ENCODE data around the gene ZNF383. TPM values are rescaled to one million over a fixed set of nuclear protein-coding genes. Genes with fewer than 3 reads are reported as not detected.
A peak's percentile ranks its signal among the peaks of the same experiment; 100 is the strongest.

The ZNF383 gene
- total and polyA plus RNA-seq, 2 donors (not counting 1 experiment from before 2014, with no cell fraction given), result 7.9 to 42.2 TPM

GRCh38 chr19:37226248-37226647, 8.2 kb downstream of the ZNF383 start:
- Mint-ChIP-seq H3K4me3 (no peak overlapping the region), H3K27me3 (no peaks in the 10 kb centered on the region), H3K9me3 (ENCODE audit: insufficient read depth) (peaks cover 6% of the 10 kb centered on the region), H3K27ac (no peak overlapping the region), H3K4me1 (no peaks in the 10 kb centered on the region)
- H3K9me3 ChIP-seq (ENCODE audit: control extremely low read depth in 1 of 3, control insufficient read depth in 2 of 3, insufficient read depth in 1 of 3, low read length in 2 of 3), result peaks cover 9 to 46% (median 11%) of the 10 kb centered on the region in 3 donors
- H3K9ac ChIP-seq (ENCODE audit: low read length), result no peak overlapping the region
- CTCF ChIA-PET, result no interaction called here
- H2AFZ ChIP-seq (ENCODE audit: insufficient read depth, low read depth, low read length, poor library complexity, severe bottlenecking), result no peak overlapping the region
- TF ChIP-seq EZH2 (IDR thresholded peaks at IDR 0.05; ENCODE audit: borderline replicate concordance, insufficient read depth, low read depth, low read length, poor library complexity, severe bottlenecking), result no peak
- no peak for TF ChIP-seq CTCF (IDR thresholded peaks at IDR 0.05)
- DNase-seq (no peak), ATAC-seq (ENCODE audit: low read depth) (no peak)
- no peaks in the 10 kb centered on the region for H3K4me1 ChIP-seq (ENCODE audit: control insufficient read depth in 2 of 2, insufficient read depth in 2 of 2, low read length in 2 of 2)
- no peaks in the 10 kb centered on the region for H3K27me3 ChIP-seq (replicated peaks in 1 of 4; ENCODE audit: control extremely low read depth in 1 of 4, control insufficient read depth in 3 of 4, insufficient read depth in 4 of 4, low read length in 3 of 4)
- peaks cover 51% of the 10 kb centered on the region for H3K79me2 ChIP-seq (ENCODE audit: control insufficient read depth, insufficient read depth, low read length)
- peaks cover 17 to 47% of the 10 kb centered on the region in 2 experiments for H3K36me3 ChIP-seq (replicated peaks in 1 of 2; ENCODE audit: control extremely low read depth in 1 of 2, control insufficient read depth in 1 of 2, extremely low read depth in 1 of 2, insufficient read depth in 2 of 2, low read length in 1 of 2)
- POLR2A ChIA-PET, result interaction anchor here (0.7 kb wide), 1 partner anchor 145 kb away, joined by 5 read pairs; no protein-coding TSS in a partner anchor
- H4K20me1 ChIP-seq (ENCODE audit: control insufficient read depth, insufficient read depth, low read length, poor library complexity, severe bottlenecking), result no peaks in the 10 kb centered on the region
- H3K4me3 ChIP-seq (ENCODE audit: control extremely low read depth in 1 of 5, extremely low read depth in 1 of 5, insufficient read depth in 1 of 5, low read depth in 2 of 5, low read length in 4 of 5), result no peak overlapping the region
- intact Hi-C loops (cut with micrococcal nuclease), result no loop called here
- 100% methylated on average over 2 of the region's 2 CpGs for WGBS (ENCODE audit: insufficient coverage)
- no peak overlapping the region for H3K27ac ChIP-seq (ENCODE audit: low read length in 2 of 2)
- no peak overlapping the region for H3K4me2 ChIP-seq (replicated peaks; ENCODE audit: low read depth, low read length, poor library complexity, severe bottlenecking)

- no peak overlapping the region for H2AFZ ChIP-seq (ENCODE audit: insufficient read depth, low read depth, low read length, poor library complexity, severe bottlenecking)
- H3K79me2 ChIP-seq (ENCODE audit: control insufficient read depth, insufficient read depth, low read length), result peaks cover 47% of the 10 kb centered on the region
- Mint-ChIP-seq H3K9me3 (ENCODE audit: insufficient read depth) (peaks cover 8% of the 10 kb centered on the region), H3K4me3 (no peak overlapping the region), H3K4me1 (no peaks in the 10 kb centered on the region), H3K27ac (no peak overlapping the region), H3K27me3 (no peaks in the 10 kb centered on the region)
- no peak overlapping the region for H3K27ac ChIP-seq (ENCODE audit: low read length in 2 of 2)
- H3K4me2 ChIP-seq (replicated peaks; ENCODE audit: low read depth, low read length, poor library complexity, severe bottlenecking), result no peak overlapping the region
- ATAC-seq (ENCODE audit: low read depth) (no peak), DNase-seq (peak; percentile 30)
- H3K9me3 ChIP-seq (ENCODE audit: control extremely low read depth in 1 of 3, control insufficient read depth in 2 of 3, insufficient read depth in 1 of 3, low read length in 2 of 3), result peaks cover 9 to 43% (median 13%) of the 10 kb centered on the region in 3 donors
- no peak overlapping the region for H3K9ac ChIP-seq (ENCODE audit: low read length)
- no peaks in the 10 kb centered on the region for H3K4me1 ChIP-seq (ENCODE audit: control insufficient read depth in 2 of 2, insufficient read depth in 2 of 2, low read length in 2 of 2)
- H3K4me3 ChIP-seq (ENCODE audit: control extremely low read depth in 1 of 5, extremely low read depth in 1 of 5, insufficient read depth in 1 of 5, low read depth in 2 of 5, low read length in 4 of 5), result no peak overlapping the region
- ChIA-PET CTCF (no interaction called here), POLR2A (no interaction called here)
- peak; percentile 51 for TF ChIP-seq CTCF (IDR thresholded peaks at IDR 0.05)
- no peak for TF ChIP-seq EZH2 (IDR thresholded peaks at IDR 0.05; ENCODE audit: borderline replicate concordance, insufficient read depth, low read depth, low read length, poor library complexity, severe bottlenecking)
- WGBS (ENCODE audit: insufficient coverage), result 96% methylated on average over 7 of the region's 12 CpGs
- intact Hi-C loops (cut with micrococcal nuclease), result no loop called here
- peaks cover 26 to 57% of the 10 kb centered on the region in 2 experiments for H3K36me3 ChIP-seq (replicated peaks in 1 of 2; ENCODE audit: control extremely low read depth in 1 of 2, control insufficient read depth in 1 of 2, extremely low read depth in 1 of 2, insufficient read depth in 2 of 2, low read length in 1 of 2)
- no peaks in the 10 kb centered on the region for H3K27me3 ChIP-seq (replicated peaks in 1 of 4; ENCODE audit: control extremely low read depth in 1 of 4, control insufficient read depth in 3 of 4, insufficient read depth in 4 of 4, low read length in 3 of 4)
- no peaks in the 10 kb centered on the region for H4K20me1 ChIP-seq (ENCODE audit: control insufficient read depth, insufficient read depth, low read length, poor library complexity, severe bottlenecking)
Measured at GRCh38 chr19:37227996-37228395, 10.0 kb downstream of the ZNF383 start.

Measured in B cell (primary cell).